Stimulated activated CD4-positive, alpha-beta T cell treated with anti-CD3 and anti-CD28 coated beads, TNF-alpha, amount 100 ng/mL, for 4 hours (primary cell): Measurements from ENCODE around the gene MMADHC.

ENCODE experiments used
- DNase-seq, 3 experiments: peaks; one replicate each; pipeline ENCODE4 v3.0.0-alpha.2; 2020; ENCODE audit warnings: low read depth in 3 of 3

The MMADHC gene

DNA sequence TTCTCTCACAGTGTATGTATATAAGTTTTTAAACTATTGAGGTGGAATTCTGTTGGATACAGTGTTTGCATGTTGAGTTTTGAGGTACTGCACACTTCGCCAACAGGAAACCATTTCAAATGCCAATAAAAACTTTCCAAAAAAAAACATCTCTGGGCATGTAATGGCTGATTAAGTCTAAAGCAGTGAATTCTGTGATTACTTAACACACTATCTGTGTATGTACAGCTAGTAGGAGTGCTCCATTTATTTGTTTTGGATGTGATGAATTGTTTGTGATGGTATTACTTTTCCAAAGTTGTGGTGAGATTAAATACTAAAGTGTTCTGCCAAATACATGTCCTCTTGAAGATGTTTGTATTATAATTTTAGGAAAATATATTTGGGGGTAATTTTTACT is 31.1 kb downstream of the MMADHC start:
- DNase-seq: no peak

DNA sequence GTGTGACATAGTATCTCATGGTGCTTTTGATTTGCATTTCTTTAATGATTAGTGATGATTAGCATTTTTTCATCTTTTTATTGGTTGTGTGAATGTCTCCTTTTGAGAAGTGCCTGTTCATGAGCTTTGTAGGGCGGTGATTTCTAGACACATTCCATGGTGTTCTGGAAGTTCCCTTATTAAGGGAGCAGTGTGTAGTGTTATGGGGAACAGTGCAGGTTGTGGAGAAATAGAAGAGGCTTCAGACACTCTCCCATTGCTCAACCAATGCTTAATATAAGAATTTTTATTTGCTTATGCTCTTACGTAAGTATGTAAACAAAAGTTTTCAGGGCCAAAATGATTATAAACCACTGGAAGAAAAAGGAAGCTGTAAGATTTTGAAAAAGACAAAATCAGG is 34.7 kb downstream of the MMADHC start:
- DNase-seq: no peak

DNA sequence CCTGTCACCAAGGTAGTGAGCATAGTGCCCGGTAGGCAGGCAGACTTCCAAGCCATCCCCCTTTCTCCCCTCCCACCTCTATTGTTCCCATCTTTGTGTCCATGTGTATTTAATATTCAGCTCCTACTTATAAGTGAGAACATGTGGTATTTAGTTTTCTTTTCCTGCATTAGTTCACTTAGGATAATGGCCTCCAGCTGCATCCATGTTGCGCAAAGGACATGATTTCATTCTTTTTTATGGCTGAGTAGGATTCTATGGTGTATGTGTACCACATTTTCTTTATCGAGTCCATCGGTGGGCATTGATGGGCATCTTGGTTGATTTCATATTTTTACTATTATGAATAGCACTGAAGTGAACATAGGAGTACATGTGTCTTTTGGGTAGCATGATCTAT is 35.3 kb downstream of the MMADHC start:
- DNase-seq: no peak

DNA sequence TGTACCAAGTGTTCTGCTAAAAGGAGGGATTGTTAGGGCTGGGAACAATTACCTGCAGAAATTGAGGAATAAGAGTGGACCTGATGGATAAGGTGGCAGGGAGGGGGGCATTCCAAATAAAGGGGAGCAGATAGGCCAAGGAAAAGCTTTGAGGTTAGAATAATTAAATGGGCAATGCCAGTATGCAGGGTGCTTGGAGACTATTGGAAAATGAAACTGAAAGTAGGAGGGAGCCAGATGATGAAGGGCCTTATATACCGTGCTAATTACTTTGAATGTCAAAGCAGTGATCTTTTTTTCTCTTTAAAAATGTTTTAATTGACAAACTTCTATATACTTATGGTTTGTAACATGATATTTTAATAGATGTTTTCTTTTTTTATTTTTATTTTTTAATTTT is 42.9 kb downstream of the MMADHC start:
- DNase-seq: no peak

DNA sequence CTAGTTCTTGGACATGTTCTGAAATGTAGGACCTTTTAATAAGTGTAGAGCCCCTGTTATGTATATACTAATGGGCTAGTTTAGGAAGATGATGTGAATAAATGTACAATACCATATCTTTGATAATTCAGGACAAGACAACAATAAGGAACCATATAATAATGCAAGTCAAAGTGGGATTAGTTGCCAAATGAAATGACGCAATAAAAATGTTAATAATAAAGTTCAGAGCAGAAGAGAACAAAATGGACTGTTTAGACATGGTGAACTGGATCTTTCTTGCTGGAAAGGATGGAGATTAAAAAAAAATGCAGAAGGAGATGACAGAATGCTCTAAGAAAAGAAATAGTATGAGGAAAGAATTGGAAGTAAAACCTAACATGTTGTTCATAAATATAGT is 43.7 kb downstream of the MMADHC start:
- DNase-seq: no peak

DNA sequence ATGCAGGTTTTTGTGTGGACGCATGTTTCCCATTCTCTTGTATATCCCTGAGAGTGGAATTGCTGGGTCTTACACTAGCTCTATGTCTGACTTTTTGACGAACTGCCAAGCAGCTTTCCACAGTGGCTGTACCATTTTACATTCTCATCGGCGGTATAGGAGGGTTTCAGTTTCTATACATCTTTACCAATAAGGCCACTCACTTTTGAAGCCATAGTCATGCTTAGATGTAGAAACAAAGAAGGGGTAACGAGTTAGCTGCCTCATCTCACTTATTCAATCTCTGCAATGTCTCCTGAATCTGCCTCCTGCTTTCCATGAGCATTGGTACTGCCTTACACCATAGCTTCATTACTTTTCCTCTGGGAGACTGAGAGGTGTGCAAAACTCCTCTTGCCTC is 47.4 kb downstream of the MMADHC start:
- DNase-seq: no peak

DNA sequence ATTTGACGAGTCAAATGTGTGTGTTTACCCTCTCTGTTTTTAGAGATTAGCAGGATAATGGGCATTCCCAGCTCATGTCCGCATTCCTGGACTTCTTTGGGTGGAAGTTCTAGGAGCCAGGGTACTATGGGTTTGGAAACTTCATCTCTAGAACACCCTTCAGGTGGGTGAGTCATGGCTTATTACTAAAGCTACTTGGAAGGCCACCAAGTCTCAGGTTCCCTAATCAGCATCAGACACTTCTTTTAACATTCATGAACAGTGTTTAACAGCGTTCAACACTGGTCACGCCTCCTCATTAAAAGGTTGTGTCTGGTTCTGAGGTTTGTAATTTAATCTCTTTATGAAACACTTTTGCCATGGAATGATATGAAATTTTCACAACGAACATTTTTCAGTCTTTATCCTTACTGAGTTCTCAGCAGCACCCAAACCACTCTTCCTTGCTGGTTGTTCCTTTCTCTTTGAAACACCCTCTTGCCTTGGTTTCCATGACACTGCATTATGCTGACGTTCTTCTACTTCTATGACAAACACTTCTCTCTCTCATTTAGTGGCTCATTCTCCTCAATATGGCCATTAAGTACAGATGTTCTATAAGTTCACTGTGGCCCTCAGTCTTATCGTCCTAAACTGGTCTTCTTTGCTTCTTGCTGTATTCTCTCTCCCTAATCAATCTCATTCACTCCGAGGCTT is 49.3 kb downstream of the MMADHC start:
- DNase-seq: no peak

DNA sequence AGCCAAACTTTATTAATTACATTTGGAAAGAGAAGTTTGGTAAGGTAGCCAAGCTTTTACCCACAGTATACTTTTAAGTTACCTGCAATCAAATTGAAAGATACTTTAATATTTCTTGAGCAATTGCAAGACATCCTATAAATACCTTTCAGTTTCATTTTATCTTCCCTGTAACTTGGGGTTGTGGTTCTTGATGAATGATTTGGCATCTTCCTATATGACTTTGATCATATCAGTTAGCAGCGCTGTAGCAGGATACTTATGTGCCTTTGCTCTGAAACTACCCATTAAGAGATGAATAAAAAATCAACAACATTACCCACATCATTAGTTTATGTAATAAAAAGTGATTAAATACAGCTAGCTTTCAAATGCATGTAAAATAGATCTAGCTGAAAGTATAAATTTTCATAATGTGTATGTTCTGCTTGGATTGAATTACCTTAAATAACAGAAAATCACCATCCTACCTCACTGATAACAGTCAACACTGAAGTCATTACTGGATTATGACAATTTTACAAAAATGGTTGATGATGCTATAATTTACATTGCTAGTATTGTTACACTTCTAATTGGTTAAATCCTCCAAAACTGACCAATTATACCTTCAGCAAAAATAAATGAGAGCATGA is 50.4 kb downstream of the MMADHC start:
- no peak for DNase-seq

DNA sequence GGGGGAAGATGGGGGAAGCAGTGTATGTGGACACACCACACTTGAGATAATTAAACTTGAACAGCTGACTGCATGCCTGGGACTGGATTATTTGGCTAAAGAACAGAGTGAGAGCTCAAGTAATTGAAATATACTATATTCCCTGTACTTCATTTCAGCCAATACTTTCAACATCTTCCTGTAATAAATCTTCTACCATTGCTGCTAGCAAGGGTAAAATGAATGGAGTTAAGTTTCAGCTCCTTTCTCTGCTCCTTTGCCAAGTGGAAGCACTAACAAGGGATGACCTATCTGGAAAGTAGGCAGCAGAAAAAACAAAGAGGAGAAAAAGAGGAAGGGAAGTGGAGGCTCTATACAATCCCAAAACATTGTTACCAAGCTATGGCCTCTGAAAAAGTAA is 50.9 kb downstream of the MMADHC start:
- no peak for DNase-seq

DNA sequence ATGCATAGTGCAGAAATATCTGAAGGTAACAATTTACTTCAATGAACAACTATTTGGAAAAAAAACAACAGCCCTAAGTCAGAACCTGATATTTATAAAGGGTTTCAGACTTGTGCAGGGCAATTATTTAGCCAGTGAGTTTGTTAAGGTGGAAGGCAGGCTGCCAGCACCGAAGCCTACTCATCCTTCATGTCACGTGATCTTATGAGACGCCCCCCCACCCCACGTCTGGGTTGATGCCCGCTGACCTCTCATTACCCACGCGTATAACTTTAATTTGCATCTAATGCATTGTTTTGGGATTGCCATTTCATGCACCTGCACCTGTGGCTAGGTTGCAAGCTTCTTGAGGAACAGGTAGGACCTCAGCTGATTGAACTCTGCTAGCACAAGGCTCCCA is 52.9 kb downstream of the MMADHC start:
- no peak for DNase-seq

DNA sequence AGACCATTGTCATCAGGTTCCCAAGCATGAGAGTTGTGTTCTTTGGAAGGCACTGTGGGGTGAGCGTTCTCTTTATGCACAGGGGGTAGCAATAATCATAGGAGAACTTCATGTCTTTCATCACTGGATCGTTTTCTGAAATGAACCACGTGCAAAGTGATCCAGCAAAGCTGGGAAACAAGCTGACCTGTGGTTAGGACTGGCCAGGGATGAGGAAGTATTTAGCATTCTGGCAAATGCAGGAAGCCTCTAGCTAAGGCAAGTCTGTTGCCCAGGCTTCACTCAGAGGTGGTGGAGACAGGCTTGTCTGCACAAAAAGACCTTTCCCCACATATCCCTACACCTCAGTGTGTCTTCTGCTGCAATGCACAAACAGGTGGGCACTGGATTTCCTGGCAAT is 58.6 kb downstream of the MMADHC start:
- no peak for DNase-seq

DNA sequence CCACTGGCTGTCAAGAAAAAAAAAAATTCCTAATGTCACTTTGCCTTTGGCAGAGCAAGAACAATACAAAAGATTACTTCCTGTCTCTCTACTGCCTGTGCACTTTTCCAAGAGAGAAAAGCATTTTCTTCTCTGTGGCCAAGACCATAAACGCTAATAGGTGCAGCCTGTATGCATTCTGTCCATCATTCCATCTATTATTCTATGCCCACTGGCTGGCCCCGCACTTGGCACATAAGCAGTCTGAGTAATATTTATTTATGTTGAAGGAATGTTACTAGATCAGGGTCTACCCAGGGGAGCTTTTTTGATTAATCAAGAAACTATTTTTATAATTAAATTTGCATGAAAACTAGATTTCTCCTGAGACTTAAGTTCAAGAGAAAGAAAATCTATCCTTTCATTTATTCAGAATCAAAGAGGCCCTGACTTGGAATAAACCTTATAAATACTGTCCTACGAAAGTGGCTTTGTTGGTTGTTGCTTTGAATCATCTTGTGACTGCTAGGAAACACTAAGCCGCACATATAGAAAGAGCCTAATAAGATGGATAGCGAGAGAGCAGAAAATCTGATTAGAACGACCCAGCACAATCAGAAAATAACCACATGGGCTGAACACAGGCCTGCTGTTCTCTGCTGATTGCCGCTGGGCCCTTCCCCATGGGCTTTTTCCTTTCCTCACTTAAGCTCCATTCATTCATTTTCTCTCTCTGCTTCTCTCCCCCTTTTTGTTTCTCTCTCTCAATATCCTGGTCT is 59.4 kb downstream of the MMADHC start:
- DNase-seq: no peak

DNA sequence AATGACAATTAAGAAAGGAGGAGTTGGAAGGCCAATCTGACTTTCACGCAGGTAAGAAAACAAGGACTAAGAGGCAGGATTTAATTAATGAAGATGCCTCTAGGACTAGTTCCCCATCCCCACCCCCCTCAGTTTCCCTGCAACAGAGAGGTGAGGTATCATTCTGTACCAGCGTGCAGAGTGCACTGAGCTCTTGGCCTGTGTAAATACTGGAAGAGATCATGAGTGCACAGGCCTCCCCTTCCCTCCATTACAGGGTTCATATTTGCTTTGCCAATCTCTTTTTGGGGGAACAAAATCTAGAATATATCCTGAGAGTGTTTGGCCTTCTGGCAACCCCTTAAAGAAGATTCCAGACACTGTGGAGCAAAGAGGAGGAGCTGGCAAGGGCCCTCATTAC is 60.9 kb downstream of the MMADHC start:
- no peak for DNase-seq

DNA sequence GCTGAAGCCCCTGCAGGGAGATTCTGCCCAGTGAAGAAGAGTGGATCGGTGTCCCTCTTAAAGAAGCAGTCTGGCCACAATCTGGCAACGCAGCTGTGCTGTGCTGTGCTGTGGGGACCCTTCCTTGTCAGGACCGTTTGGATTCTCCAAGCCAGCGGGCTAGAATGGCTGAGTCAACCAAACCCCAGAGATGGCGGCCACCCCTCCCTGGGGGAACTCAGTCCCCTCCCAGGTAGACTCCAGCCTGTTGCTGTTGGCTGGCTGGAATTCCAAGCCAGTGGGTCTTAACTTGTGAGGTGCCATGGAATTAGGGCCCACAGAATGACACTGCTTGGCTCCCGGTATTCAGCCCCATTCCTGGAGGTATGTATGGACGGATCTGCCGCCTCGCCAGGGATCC is 62.3 kb downstream of the MMADHC start:
- no peak for DNase-seq
